Subcutaneous abdominal adipose tissue (tissue), 5 donors: ENCODE data around the gene PKP1.

ENCODE experiments used
- H3K27ac ChIP-seq: one replicate; pipeline ENCODE4 v1.7.0; 2013; ENCODE audit warnings: low read depth, mild to moderate bottlenecking, inconsistent platforms, low read length, moderate library complexity
- H3K27me3 ChIP-seq, 5 donors: one replicate each; pipeline ENCODE4 v1.7.0; 2013; ENCODE audit warnings: low read length in 5 of 5, inconsistent platforms in 1 of 5; ENCODE audit not compliant: control insufficient read depth in 5 of 5, insufficient read depth in 4 of 5
- H3K36me3 ChIP-seq, 5 donors: one replicate each; pipeline ENCODE4 v1.7.0; 2013; ENCODE audit warnings: low read length in 5 of 5; ENCODE audit not compliant: control insufficient read depth in 5 of 5, insufficient read depth in 5 of 5
- H3K4me1 ChIP-seq, 5 donors: one replicate each; pipeline ENCODE4 v1.7.0; 2013; ENCODE audit warnings: low read length in 5 of 5, mild to moderate bottlenecking in 3 of 5, moderate library complexity in 1 of 5; ENCODE audit not compliant: control insufficient read depth in 5 of 5, insufficient read depth in 5 of 5
- H3K4me3 ChIP-seq, 5 donors: one replicate each; pipeline ENCODE4 v1.7.0; 2013; ENCODE audit warnings: low read length in 5 of 5, low read depth in 1 of 5
- H3K9ac ChIP-seq, 5 donors: one replicate each; pipeline ENCODE4 v1.7.0; 2013; ENCODE audit warnings: low read length in 5 of 5, mild to moderate bottlenecking in 4 of 5, moderate library complexity in 3 of 5
- H3K9me3 ChIP-seq, 5 donors: one replicate each; pipeline ENCODE4 v1.7.0; 2013; ENCODE audit warnings: low read length in 5 of 5; ENCODE audit not compliant: control insufficient read depth in 5 of 5
- donor health status: healthy.
- donor health status: healthy.
- donor health status: healthy.
- donor health status: healthy.
- donor health status: healthy.

Gene PKP1

GRCh38 chr1:201311356-201312011 is 28.2 kb downstream of the PKP1 start:
- peaks cover 8 to 51% (median 33%) of the 10 kb centered on the region in 5 donors for H3K4me1 ChIP-seq
- peaks cover 0 to 1% (median 0%) of the 10 kb centered on the region in 5 donors for H3K36me3 ChIP-seq
- H3K9ac ChIP-seq: no peak overlapping the region
- H3K4me3 ChIP-seq: peak overlapping the region in 1 of 5 donors; percentile 32
- H3K27me3 ChIP-seq: peaks cover 0 to 13% (median 0%) of the 10 kb centered on the region in 5 donors
- H3K27ac ChIP-seq: peak overlapping the region; percentile 16
- no peaks in the 10 kb centered on the region for H3K9me3 ChIP-seq

- peaks cover 8 to 46% (median 33%) of the 10 kb centered on the region in 5 donors for H3K4me1 ChIP-seq
- no peak overlapping the region for H3K9ac ChIP-seq
- H3K27me3 ChIP-seq: peaks cover 0 to 13% (median 0%) of the 10 kb centered on the region in 5 donors
- H3K4me3 ChIP-seq: no peak overlapping the region
- H3K27ac ChIP-seq: no peak overlapping the region
- no peaks in the 10 kb centered on the region for H3K9me3 ChIP-seq
- H3K36me3 ChIP-seq: peaks cover 0 to 10% (median 0%) of the 10 kb centered on the region in 5 donors
These were observed 29.0 kb downstream of the PKP1 start for GRCh38 chr1:201312298-201312697.

GRCh38 chr1:201313086-201313485 is 29.8 kb downstream of the PKP1 start:
- Histone ChIP-seq H3K4me1 (peaks cover 8 to 38% (median 26%) of the 10 kb centered on the region in 5 donors), H3K27ac (no peak overlapping the region), H3K9me3 (no peaks in the 10 kb centered on the region), H3K9ac (no peak overlapping the region), H3K4me3 (no peak overlapping the region), H3K36me3 (peaks cover 0 to 17% (median 6%) of the 10 kb centered on the region in 5 donors), H3K27me3 (peaks cover 0 to 13% (median 0%) of the 10 kb centered on the region in 5 donors)

DNA sequence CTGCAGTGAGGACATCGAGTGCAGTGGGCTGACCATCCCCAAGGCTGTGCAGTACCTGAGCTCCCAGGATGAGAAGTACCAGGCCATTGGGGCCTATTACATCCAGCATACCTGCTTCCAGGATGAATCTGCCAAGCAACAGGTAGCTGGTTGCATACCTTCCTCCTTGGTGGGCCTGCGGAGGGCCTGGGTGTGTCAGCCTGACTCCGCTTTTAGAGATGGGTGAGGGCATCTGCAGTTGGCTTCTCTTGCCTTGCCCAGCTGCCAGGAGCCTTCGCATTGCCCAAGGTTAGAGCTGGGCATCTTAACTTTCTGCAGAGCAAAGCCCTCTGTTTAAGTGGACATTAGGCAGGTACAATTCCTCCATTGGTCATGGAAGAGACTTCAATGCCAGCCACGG is 33.2 kb downstream of the PKP1 start:
- H3K27me3 ChIP-seq: peaks cover 0 to 6% (median 0%) of the 10 kb centered on the region in 5 donors
- no peak overlapping the region for H3K4me3 ChIP-seq
- H3K9ac ChIP-seq: no peak overlapping the region
- no peaks in the 10 kb centered on the region for H3K9me3 ChIP-seq
- no peak overlapping the region for H3K27ac ChIP-seq
- H3K36me3 ChIP-seq: peaks cover 0 to 42% (median 10%) of the 10 kb centered on the region in 5 donors
- H3K4me1 ChIP-seq: peaks cover 0 to 5% (median 0%) of the 10 kb centered on the region in 5 donors

- Histone ChIP-seq H3K36me3 (peaks cover 0 to 50% (median 13%) of the 10 kb centered on the region in 5 donors), H3K27ac (no peak overlapping the region), H3K27me3 (peaks cover 0 to 6% (median 0%) of the 10 kb centered on the region in 5 donors), H3K9me3 (no peaks in the 10 kb centered on the region), H3K4me1 (no peaks in the 10 kb centered on the region), H3K9ac (no peak overlapping the region), H3K4me3 (no peak overlapping the region)
These were observed 34.2 kb downstream of the PKP1 start for GRCh38 chr1:201317551-201317950.

DNA sequence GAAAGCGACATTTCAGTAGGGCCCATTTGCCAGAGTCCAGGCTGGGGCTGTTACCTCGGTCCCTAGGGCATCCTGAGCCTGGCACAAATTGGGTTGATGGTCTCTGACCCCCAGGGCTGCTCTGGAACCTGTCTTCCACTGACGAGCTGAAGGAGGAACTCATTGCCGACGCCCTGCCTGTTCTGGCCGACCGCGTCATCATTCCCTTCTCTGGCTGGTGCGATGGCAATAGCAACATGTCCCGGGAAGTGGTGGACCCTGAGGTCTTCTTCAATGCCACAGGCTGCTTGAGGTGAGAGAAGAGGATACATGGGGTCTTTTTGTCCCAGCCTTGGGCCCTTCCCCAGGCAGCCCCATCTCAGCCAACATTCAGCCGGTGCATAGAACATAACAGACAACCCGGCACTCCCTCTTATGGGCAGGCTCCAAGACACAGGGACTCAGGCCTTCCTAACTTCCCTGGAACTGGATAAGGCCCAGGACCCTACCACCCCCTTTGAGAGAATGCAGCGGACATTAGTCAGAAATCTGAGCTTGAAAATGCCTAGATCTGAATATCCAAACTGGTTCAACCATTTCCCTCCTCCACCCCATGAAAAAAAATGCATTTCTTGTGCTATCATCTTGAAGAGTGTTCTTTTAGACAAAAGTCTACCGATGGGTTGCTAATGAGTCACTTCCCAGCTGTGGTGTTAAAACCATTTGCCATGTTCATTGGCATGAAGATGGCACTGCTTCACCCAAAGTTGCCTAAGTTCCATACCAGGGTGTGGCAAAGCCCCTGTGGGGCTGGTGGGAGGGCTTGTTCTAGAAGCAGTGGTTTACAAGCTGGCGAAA is 35.4 kb downstream of the PKP1 start:
- no peak overlapping the region for H3K27ac ChIP-seq
- H3K27me3 ChIP-seq: peaks cover 0 to 3% (median 0%) of the 10 kb centered on the region in 5 donors
- H3K4me1 ChIP-seq: no peaks in the 10 kb centered on the region
- peaks cover 0 to 55% (median 13%) of the 10 kb centered on the region in 5 donors for H3K36me3 ChIP-seq
- no peak overlapping the region for H3K9ac ChIP-seq
- no peaks in the 10 kb centered on the region for H3K9me3 ChIP-seq
- no peak overlapping the region for H3K4me3 ChIP-seq

DNA sequence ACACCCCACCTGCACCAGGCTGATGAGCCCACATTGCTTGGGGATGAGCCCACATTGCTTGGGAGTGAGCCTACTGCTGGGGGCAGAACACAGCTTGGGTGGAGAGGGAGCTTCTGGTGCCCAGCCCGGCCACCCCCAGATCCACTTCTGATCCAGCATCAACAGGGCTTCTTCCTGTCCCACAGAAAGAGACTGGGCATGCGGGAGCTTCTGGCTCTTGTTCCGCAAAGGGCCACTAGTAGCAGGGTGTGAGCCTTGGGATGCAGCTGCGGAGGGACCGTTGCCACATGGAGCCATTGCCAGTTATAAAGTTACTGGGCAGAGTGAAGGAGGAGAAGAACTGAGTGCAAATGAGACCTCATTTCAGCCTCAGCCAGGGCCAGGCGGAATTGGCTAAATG is 36.3 kb downstream of the PKP1 start:
- Histone ChIP-seq H3K27me3 (peaks cover 0 to 3% (median 0%) of the 10 kb centered on the region in 5 donors), H3K36me3 (peaks cover 0 to 61% (median 16%) of the 10 kb centered on the region in 5 donors), H3K4me1 (no peaks in the 10 kb centered on the region), H3K27ac (no peak overlapping the region), H3K9ac (no peak overlapping the region), H3K9me3 (no peaks in the 10 kb centered on the region), H3K4me3 (no peak overlapping the region)

- no peaks in the 10 kb centered on the region for H3K4me1 ChIP-seq
- H3K4me3 ChIP-seq: no peak overlapping the region
- H3K27ac ChIP-seq: no peak overlapping the region
- no peaks in the 10 kb centered on the region for H3K9me3 ChIP-seq
- H3K27me3 ChIP-seq: no peaks in the 10 kb centered on the region
- H3K9ac ChIP-seq: no peak overlapping the region
- peaks cover 0 to 68% (median 17%) of the 10 kb centered on the region in 5 donors for H3K36me3 ChIP-seq
These were observed 37.0 kb downstream of the PKP1 start for GRCh38 chr1:201320168-201320788.

- Histone ChIP-seq H3K4me1 (no peaks in the 10 kb centered on the region), H3K4me3 (no peak overlapping the region), H3K27ac (no peak overlapping the region), H3K9me3 (no peaks in the 10 kb centered on the region), H3K27me3 (no peaks in the 10 kb centered on the region), H3K36me3 (peaks cover 0 to 75% (median 23%) of the 10 kb centered on the region in 5 donors), H3K9ac (no peak overlapping the region)
These were observed 38.6 kb downstream of the PKP1 start for GRCh38 chr1:201321826-201322390.
